ENCODE measurements around the gene PTS.
"Not testable (repeated sequence)": the region's sequence is repeated elsewhere in the genome, so short reads cannot be mapped to it uniquely, and the experiment has no call there.

Gene PTS

GRCh38 chr11:112196519-112197087, 29.6 kb upstream of the PTS start:
- Histone ChIP-seq H3K27ac (ENCODE audit: low read depth, low read length) (no peak overlapping the region), H3K36me3 (ENCODE audit: control insufficient read depth in 1 of 2, insufficient read depth in 2 of 2, low read length in 2 of 2) (no peaks in the 10 kb centered on the region), H3K9me3 (ENCODE audit: control insufficient read depth in 1 of 2, low read length in 2 of 2) (no peaks in the 10 kb centered on the region), H3K9ac (ENCODE audit: low read depth in 1 of 2, low read length in 2 of 2) (no peak overlapping the region), H3K27me3 (ENCODE audit: control insufficient read depth in 1 of 2, insufficient read depth in 2 of 2, low read length in 2 of 2) (no peaks in the 10 kb centered on the region), H3K4me3 (ENCODE audit: low read depth in 1 of 2, low read length in 2 of 2) (no peak overlapping the region), H3K4me1 (ENCODE audit: control insufficient read depth in 1 of 2, insufficient read depth in 2 of 2, low read length in 2 of 2) (peaks cover 0 to 6% of the 10 kb centered on the region in 2 donors)

DNA sequence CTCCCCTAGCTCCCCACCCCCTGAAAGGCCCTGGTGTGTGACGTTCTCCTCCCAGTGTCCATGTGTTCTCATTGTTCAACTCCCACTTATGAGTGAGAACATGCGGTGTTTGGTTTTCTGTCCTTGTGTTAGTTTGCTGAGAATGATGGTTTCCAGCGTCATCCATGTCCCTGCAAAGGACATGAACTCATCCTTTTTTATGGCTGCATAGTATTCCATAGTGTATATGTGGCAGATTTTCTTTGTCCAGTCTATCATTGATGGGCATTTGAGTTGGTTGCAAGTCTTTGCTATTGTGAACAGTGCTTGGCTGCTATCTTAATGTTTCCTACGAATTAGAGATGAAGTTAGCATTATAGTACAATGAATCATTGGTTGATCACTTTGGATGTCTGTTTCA, 27.1 kb upstream of the PTS start:
- H3K4me3 ChIP-seq (ENCODE audit: low read depth in 1 of 2, low read length in 2 of 2); H3K36me3 ChIP-seq (ENCODE audit: control insufficient read depth in 1 of 2, insufficient read depth in 2 of 2, low read length in 2 of 2); H3K9me3 ChIP-seq (ENCODE audit: control insufficient read depth in 1 of 2, low read length in 2 of 2); H3K27me3 ChIP-seq (ENCODE audit: control insufficient read depth in 1 of 2, insufficient read depth in 2 of 2, low read length in 2 of 2); H3K4me1 ChIP-seq (ENCODE audit: control insufficient read depth in 1 of 2, insufficient read depth in 2 of 2, low read length in 2 of 2); H3K9ac ChIP-seq (ENCODE audit: low read depth in 1 of 2, low read length in 2 of 2); H3K27ac ChIP-seq (ENCODE audit: low read depth, low read length): not testable (repeated sequence)

GRCh38 chr11:112200252-112200651, 26.0 kb upstream of the PTS start:
- no peak overlapping the region for H3K4me3 ChIP-seq (ENCODE audit: low read depth in 1 of 2, low read length in 2 of 2)
- H3K36me3 ChIP-seq (ENCODE audit: control insufficient read depth in 1 of 2, insufficient read depth in 2 of 2, low read length in 2 of 2): no peaks in the 10 kb centered on the region
- peaks cover 0 to 6% of the 10 kb centered on the region in 2 donors for H3K4me1 ChIP-seq (ENCODE audit: control insufficient read depth in 1 of 2, insufficient read depth in 2 of 2, low read length in 2 of 2)
- H3K27me3 ChIP-seq (ENCODE audit: control insufficient read depth in 1 of 2, insufficient read depth in 2 of 2, low read length in 2 of 2): no peaks in the 10 kb centered on the region
- H3K27ac ChIP-seq (ENCODE audit: low read depth, low read length): no peak overlapping the region
- H3K9ac ChIP-seq (ENCODE audit: low read depth in 1 of 2, low read length in 2 of 2): no peak overlapping the region
- H3K9me3 ChIP-seq (ENCODE audit: control insufficient read depth in 1 of 2, low read length in 2 of 2): no peaks in the 10 kb centered on the region

DNA sequence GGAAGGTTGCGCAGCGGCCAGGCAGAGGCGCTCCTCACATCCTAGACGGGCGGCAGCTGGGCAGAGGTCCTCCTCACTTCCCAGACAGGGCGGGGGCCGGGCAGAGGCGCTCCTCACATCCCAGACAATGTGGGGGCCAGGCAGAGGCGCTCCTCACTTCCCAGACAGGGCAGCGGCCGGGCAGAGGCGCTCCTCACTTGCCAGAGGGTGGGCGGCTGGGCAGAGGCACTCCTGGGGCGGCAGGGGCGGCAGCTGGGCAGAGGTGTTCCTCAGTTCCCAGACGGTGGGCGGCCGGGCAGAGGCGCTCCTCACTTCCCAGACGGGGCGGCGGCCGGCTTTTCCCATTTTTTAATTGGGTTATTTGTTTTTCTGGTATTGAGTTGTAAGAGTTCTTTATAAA, 20.2 kb upstream of the PTS start:
- Histone ChIP-seq H3K4me3 (ENCODE audit: low read depth in 1 of 2, low read length in 2 of 2) (no peak overlapping the region), H3K27me3 (ENCODE audit: control insufficient read depth in 1 of 2, insufficient read depth in 2 of 2, low read length in 2 of 2) (no peaks in the 10 kb centered on the region), H3K9ac (ENCODE audit: low read depth in 1 of 2, low read length in 2 of 2) (no peak overlapping the region), H3K9me3 (ENCODE audit: control insufficient read depth in 1 of 2, low read length in 2 of 2) (no peaks in the 10 kb centered on the region), H3K27ac (ENCODE audit: low read depth, low read length) (no peak overlapping the region), H3K4me1 (ENCODE audit: control insufficient read depth in 1 of 2, insufficient read depth in 2 of 2, low read length in 2 of 2) (no peaks in the 10 kb centered on the region), H3K36me3 (ENCODE audit: control insufficient read depth in 1 of 2, insufficient read depth in 2 of 2, low read length in 2 of 2) (no peaks in the 10 kb centered on the region)

GRCh38 chr11:112210890-112211289, 15.3 kb upstream of the PTS start:
- Histone ChIP-seq H3K9me3 (ENCODE audit: control insufficient read depth in 1 of 2, low read length in 2 of 2) (no peaks in the 10 kb centered on the region), H3K9ac (ENCODE audit: low read depth in 1 of 2, low read length in 2 of 2) (no peak overlapping the region), H3K4me1 (ENCODE audit: control insufficient read depth in 1 of 2, insufficient read depth in 2 of 2, low read length in 2 of 2) (no peaks in the 10 kb centered on the region), H3K4me3 (ENCODE audit: low read depth in 1 of 2, low read length in 2 of 2) (no peak overlapping the region), H3K27me3 (ENCODE audit: control insufficient read depth in 1 of 2, insufficient read depth in 2 of 2, low read length in 2 of 2) (no peaks in the 10 kb centered on the region), H3K36me3 (ENCODE audit: control insufficient read depth in 1 of 2, insufficient read depth in 2 of 2, low read length in 2 of 2) (no peaks in the 10 kb centered on the region), H3K27ac (ENCODE audit: low read depth, low read length) (no peak overlapping the region)

- H3K4me1 ChIP-seq (ENCODE audit: control insufficient read depth in 1 of 2, insufficient read depth in 2 of 2, low read length in 2 of 2): no peaks in the 10 kb centered on the region
- H3K36me3 ChIP-seq (ENCODE audit: control insufficient read depth in 1 of 2, insufficient read depth in 2 of 2, low read length in 2 of 2): no peaks in the 10 kb centered on the region
- H3K9me3 ChIP-seq (ENCODE audit: control insufficient read depth in 1 of 2, low read length in 2 of 2): no peaks in the 10 kb centered on the region
- no peak overlapping the region for H3K9ac ChIP-seq (ENCODE audit: low read depth in 1 of 2, low read length in 2 of 2)
- no peaks in the 10 kb centered on the region for H3K27me3 ChIP-seq (ENCODE audit: control insufficient read depth in 1 of 2, insufficient read depth in 2 of 2, low read length in 2 of 2)
- no peak overlapping the region for H3K27ac ChIP-seq (ENCODE audit: low read depth, low read length)
- no peak overlapping the region for H3K4me3 ChIP-seq (ENCODE audit: low read depth in 1 of 2, low read length in 2 of 2)
These were observed 14.7 kb upstream of the PTS start for GRCh38 chr11:112211536-112211935.

DNA sequence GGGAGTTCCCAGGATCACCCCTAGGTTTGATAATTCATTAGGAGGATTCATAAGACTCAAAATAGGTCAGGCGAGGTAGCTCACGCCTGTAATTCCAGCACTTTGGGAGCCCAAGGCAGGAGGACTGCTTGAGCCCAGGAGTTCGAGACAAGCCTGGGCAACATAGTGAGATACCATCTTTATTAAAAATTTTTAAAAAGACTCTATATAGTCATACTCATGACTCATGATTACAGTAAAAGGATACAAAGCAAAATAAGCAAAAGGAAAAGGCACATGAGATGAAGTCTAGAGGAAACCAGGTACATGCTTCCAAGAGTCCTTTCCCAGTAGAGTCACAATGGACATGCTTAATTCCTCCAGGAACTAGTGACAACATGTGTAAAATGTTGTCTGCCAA, 13.9 kb upstream of the PTS start:
- H3K4me1 ChIP-seq (ENCODE audit: control insufficient read depth in 1 of 2, insufficient read depth in 2 of 2, low read length in 2 of 2): no peaks in the 10 kb centered on the region
- no peak overlapping the region for H3K9ac ChIP-seq (ENCODE audit: low read depth in 1 of 2, low read length in 2 of 2)
- H3K27ac ChIP-seq (ENCODE audit: low read depth, low read length): no peak overlapping the region
- no peak overlapping the region for H3K4me3 ChIP-seq (ENCODE audit: low read depth in 1 of 2, low read length in 2 of 2)
- H3K36me3 ChIP-seq (ENCODE audit: control insufficient read depth in 1 of 2, insufficient read depth in 2 of 2, low read length in 2 of 2): no peaks in the 10 kb centered on the region
- no peaks in the 10 kb centered on the region for H3K27me3 ChIP-seq (ENCODE audit: control insufficient read depth in 1 of 2, insufficient read depth in 2 of 2, low read length in 2 of 2)
- no peaks in the 10 kb centered on the region for H3K9me3 ChIP-seq (ENCODE audit: control insufficient read depth in 1 of 2, low read length in 2 of 2)

DNA sequence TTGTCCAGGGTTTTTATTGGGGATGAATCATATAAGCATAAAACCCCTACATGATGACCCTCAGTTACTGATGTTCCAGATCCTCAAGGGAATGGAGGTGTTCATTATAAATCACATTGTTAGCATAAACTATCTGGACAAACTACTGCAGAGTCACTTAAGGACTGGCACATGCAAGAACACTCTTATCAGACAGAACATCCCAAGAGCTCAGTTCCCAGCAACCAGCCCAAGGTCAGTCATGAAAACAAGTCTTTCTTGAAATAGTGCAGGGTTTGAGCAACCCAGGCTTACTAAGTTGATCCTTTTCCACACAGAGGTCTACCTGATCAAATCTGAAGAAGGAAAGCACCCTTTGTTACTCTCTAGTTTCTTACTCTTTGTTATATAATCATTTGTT, 13.5 kb upstream of the PTS start:
- Histone ChIP-seq H3K4me1 (ENCODE audit: control insufficient read depth in 1 of 2, insufficient read depth in 2 of 2, low read length in 2 of 2) (no peaks in the 10 kb centered on the region), H3K9me3 (ENCODE audit: control insufficient read depth in 1 of 2, low read length in 2 of 2) (no peaks in the 10 kb centered on the region), H3K27me3 (ENCODE audit: control insufficient read depth in 1 of 2, insufficient read depth in 2 of 2, low read length in 2 of 2) (no peaks in the 10 kb centered on the region), H3K4me3 (ENCODE audit: low read depth in 1 of 2, low read length in 2 of 2) (no peak overlapping the region), H3K36me3 (ENCODE audit: control insufficient read depth in 1 of 2, insufficient read depth in 2 of 2, low read length in 2 of 2) (no peaks in the 10 kb centered on the region), H3K9ac (ENCODE audit: low read depth in 1 of 2, low read length in 2 of 2) (no peak overlapping the region), H3K27ac (ENCODE audit: low read depth, low read length) (no peak overlapping the region)

GRCh38 chr11:112213753-112214152, 12.5 kb upstream of the PTS start:
- no peak overlapping the region for H3K27ac ChIP-seq (ENCODE audit: low read depth, low read length)
- H3K9ac ChIP-seq (ENCODE audit: low read depth in 1 of 2, low read length in 2 of 2): no peak overlapping the region
- H3K9me3 ChIP-seq (ENCODE audit: control insufficient read depth in 1 of 2, low read length in 2 of 2): no peaks in the 10 kb centered on the region
- H3K36me3 ChIP-seq (ENCODE audit: control insufficient read depth in 1 of 2, insufficient read depth in 2 of 2, low read length in 2 of 2): no peaks in the 10 kb centered on the region
- no peaks in the 10 kb centered on the region for H3K27me3 ChIP-seq (ENCODE audit: control insufficient read depth in 1 of 2, insufficient read depth in 2 of 2, low read length in 2 of 2)
- no peaks in the 10 kb centered on the region for H3K4me1 ChIP-seq (ENCODE audit: control insufficient read depth in 1 of 2, insufficient read depth in 2 of 2, low read length in 2 of 2)
- H3K4me3 ChIP-seq (ENCODE audit: low read depth in 1 of 2, low read length in 2 of 2): no peak overlapping the region

DNA sequence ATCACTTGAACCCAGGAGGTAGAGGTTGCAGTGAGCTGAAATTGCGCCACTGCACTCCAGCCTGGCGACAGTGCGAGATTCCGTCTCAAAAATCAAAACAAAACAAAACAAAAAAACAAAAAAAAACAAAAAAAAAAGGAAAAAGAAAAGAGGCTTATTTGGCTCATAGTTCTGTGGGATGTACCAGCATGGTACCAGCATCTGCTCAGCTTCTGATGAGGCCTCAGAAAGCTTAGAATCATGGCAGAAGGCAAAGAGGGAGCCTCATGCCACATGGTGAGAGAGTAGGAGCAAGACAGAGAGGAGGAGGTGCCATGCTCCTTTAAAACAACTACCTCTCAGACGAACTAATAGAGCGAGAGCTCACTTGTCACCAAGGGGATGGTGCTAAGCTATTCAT, 10.6 kb upstream of the PTS start:
- Histone ChIP-seq H3K9ac (ENCODE audit: low read depth in 1 of 2, low read length in 2 of 2) (no peak overlapping the region), H3K27me3 (ENCODE audit: control insufficient read depth in 1 of 2, insufficient read depth in 2 of 2, low read length in 2 of 2) (no peaks in the 10 kb centered on the region), H3K4me1 (ENCODE audit: control insufficient read depth in 1 of 2, insufficient read depth in 2 of 2, low read length in 2 of 2) (no peaks in the 10 kb centered on the region), H3K9me3 (ENCODE audit: control insufficient read depth in 1 of 2, low read length in 2 of 2) (no peaks in the 10 kb centered on the region), H3K27ac (ENCODE audit: low read depth, low read length) (no peak overlapping the region), H3K4me3 (ENCODE audit: low read depth in 1 of 2, low read length in 2 of 2) (no peak overlapping the region), H3K36me3 (ENCODE audit: control insufficient read depth in 1 of 2, insufficient read depth in 2 of 2, low read length in 2 of 2) (no peaks in the 10 kb centered on the region)

GRCh38 chr11:112216561-112217105, 9.6 kb upstream of the PTS start:
- Histone ChIP-seq H3K27me3 (ENCODE audit: control insufficient read depth in 1 of 2, insufficient read depth in 2 of 2, low read length in 2 of 2) (no peaks in the 10 kb centered on the region), H3K9ac (ENCODE audit: low read depth in 1 of 2, low read length in 2 of 2) (no peak overlapping the region), H3K4me1 (ENCODE audit: control insufficient read depth in 1 of 2, insufficient read depth in 2 of 2, low read length in 2 of 2) (no peaks in the 10 kb centered on the region), H3K36me3 (ENCODE audit: control insufficient read depth in 1 of 2, insufficient read depth in 2 of 2, low read length in 2 of 2) (no peaks in the 10 kb centered on the region), H3K27ac (ENCODE audit: low read depth, low read length) (no peak overlapping the region), H3K9me3 (ENCODE audit: control insufficient read depth in 1 of 2, low read length in 2 of 2) (no peaks in the 10 kb centered on the region), H3K4me3 (ENCODE audit: low read depth in 1 of 2, low read length in 2 of 2) (no peak overlapping the region)
